GM19467 (cell line): ENCODE results near the gene FGF10.

Source experiments
- ATAC-seq: cut with Tn5 transposase; IDR thresholded peaks from one replicate; pipeline ENCODE4 v1.9.1; 2021; ENCODE audit warnings: mild to moderate bottlenecking, moderate library complexity; ENCODE audit not compliant: unreplicated experiment

FGF10 gene

DNA sequence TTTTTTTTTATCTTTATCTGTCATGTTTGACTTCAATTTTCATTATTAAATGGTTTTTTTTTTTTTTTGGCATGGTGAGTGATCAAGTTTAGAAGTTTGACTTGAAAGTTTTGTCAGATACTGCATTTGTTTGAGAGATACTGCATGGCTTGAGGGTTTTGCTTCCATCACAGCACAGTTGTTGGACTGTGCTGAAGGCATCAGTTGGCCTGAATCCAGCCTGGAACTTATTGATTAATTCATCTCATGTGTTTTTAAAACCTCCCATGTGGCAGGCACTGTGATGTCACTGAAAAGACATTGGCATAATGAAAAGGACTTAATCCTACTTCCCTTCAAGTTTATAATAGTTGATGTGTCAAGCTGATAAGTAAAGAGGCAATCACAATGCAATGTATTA lies 128.4 kb downstream of the FGF10 start:
- no peak for ATAC-seq

GRCh38 chr5:44257653-44258365 lies 131.4 kb downstream of the FGF10 start:
- ATAC-seq = no peak

DNA sequence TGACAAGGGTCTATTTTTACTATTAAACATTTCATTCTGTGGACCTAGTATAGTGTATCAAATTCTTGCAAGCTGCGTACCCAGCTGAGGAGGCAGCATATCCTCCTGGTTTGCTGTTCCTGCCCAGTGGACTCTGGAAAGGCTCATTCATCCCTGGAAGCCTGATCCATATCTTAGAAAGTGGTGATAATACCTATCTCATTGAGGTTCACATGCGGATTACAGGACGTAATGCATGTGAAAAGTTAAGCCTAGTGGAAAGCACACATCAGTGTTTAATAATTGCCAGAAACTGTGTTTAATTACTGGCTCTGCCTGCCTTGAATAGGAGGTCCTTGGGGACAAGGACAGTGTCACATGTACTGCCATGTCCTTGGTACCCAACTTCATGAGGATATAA lies 132.0 kb downstream of the FGF10 start:
- ATAC-seq = no peak
